Head of caudate nucleus (tissue), 42 donors: ENCODE results near the gene PIH1D1.
A peak's percentile ranks its signal among the peaks of the same experiment; 100 is the strongest.

ENCODE experiments used
- DNase-seq, 42 donors: peaks; one replicate each; pipeline versions ENCODE4 v3.0.0 to v3.0.0-alpha.2; 2020 to 2021; ENCODE audit warnings: mixed read lengths in 7 of 42
- intact Hi-C: fragments of 100-400 bp; cut with DNase I; formaldehyde crosslinking; loops from one replicate; pipeline ENCODE4 v1.15.0; 2022

Gene PIH1D1

GRCh38 chr19:49451430-49452181 lies at the start of gene PIH1D1:
PIH1D1 (minus strand) TSS chr19:49451814; CDS start chr19:49451574, 240 bp downstream.
- intact Hi-C loops, result no loop called here
- peak; percentile 86 to 99 (median 97) for DNase-seq

GRCh38 chr19:49499030-49499670 lies 47.5 kb upstream of the PIH1D1 start:
- intact Hi-C loops, result no loop called here
- DNase-seq, result no peak

GRCh38 chr19:49498475-49498874 lies 46.9 kb upstream of the PIH1D1 start:
- intact Hi-C loops, result no loop called here
- DNase-seq, result no peak

- intact Hi-C loops, result no loop called here
- no peak for DNase-seq
Observed at GRCh38 chr19:49497789-49498103, 46.1 kb upstream of the PIH1D1 start.

- intact Hi-C loops, result no loop called here
- peak in 35 of 42 donors; percentile 29 to 75 (median 55) for DNase-seq
Observed at GRCh38 chr19:49497047-49497788, 45.6 kb upstream of the PIH1D1 start.

- intact Hi-C loops, result no loop called here
- no peak for DNase-seq
Observed at GRCh38 chr19:49496574-49497008, 45.0 kb upstream of the PIH1D1 start.

GRCh38 chr19:49492573-49493405 lies 41.2 kb upstream of the PIH1D1 start:
- intact Hi-C loops, result no loop called here
- no peak for DNase-seq

GRCh38 chr19:49491804-49492572 lies 40.4 kb upstream of the PIH1D1 start:
- intact Hi-C loops, result no loop called here
- peak in 1 of 42 donors; percentile 27 for DNase-seq

- no peak for DNase-seq
- intact Hi-C loops, result no loop called here
Observed at GRCh38 chr19:49491030-49491803, 39.6 kb upstream of the PIH1D1 start.

GRCh38 chr19:49490287-49491029 lies 38.8 kb upstream of the PIH1D1 start:
- intact Hi-C loops, result no loop called here

GRCh38 chr19:49489601-49490167 lies 38.1 kb upstream of the PIH1D1 start:
- DNase-seq, result no peak
- intact Hi-C loops, result no loop called here

More at GRCh38 chr19:49490287-49491029, 38.8 kb upstream of the PIH1D1 start:
- no peak for DNase-seq

- intact Hi-C loops, result no loop called here
- no peak for DNase-seq
Observed at GRCh38 chr19:49488863-49489537, 37.4 kb upstream of the PIH1D1 start.

GRCh38 chr19:49488046-49488862 lies 36.6 kb upstream of the PIH1D1 start:
- no peak for DNase-seq
- intact Hi-C loops, result no loop called here

- peak; percentile 96 to 100 (median 99) for DNase-seq
- intact Hi-C loops, result no loop called here
Observed at GRCh38 chr19:49487277-49488045, 35.8 kb upstream of the PIH1D1 start, which contains the start of gene RPL13A. RPL13A (plus strand) TSS chr19:49487608; CDS start chr19:49487630, 22 bp downstream.
